H1 (cell line): Measurements from ENCODE around the gene TMEM72. TPM values are rescaled to one million over a fixed set of nuclear protein-coding genes. Genes with fewer than 3 reads are reported as not detected.

Experiments used
- CTCF ChIA-PET: fragments of 300-600 bp; sonication (Branson Sonifier 250); formaldehyde crosslinking; loops from one replicate; lab custom pipeline; 2021; ENCODE audit not compliant: partially characterized antibody; lab: Charles Lee
- POLR2A ChIA-PET: fragments of 300-600 bp; sonication (Branson Sonifier 250); formaldehyde crosslinking; loops from one replicate; lab custom pipeline; 2021; ENCODE audit warnings: inconsistent platforms; ENCODE audit not compliant: partially characterized antibody; lab: Charles Lee
- DNase-seq, 2 experiments: peaks; one replicate each; pipeline versions ENCODE4 v3.0.0 to v3.0.0-alpha.2; 2010 to 2022; ENCODE audit warnings: low spot score in 2 of 2, low read depth in 1 of 2, mixed read lengths in 1 of 2
- FAIRE-seq: peaks from 2 replicates; lab custom pipeline; 2011; peaks lifted over from hg19 to GRCh38; lab: Jason Lieb, UNC
- H2AFZ ChIP-seq: 2 replicates; pipeline ENCODE4 v1.8.1; 2012; ENCODE audit warnings: low read length, inconsistent platforms
- H2AK5ac ChIP-seq: 2 replicates; pipeline ENCODE4 v1.6.1; 2013; ENCODE audit warnings: low read depth, low read length
- H2BK120ac ChIP-seq: replicated peaks from 2 replicates; pipeline ENCODE3; 2013; ENCODE audit warnings: low read depth, low read length, inconsistent platforms
- H2BK12ac ChIP-seq: 2 replicates; pipeline ENCODE4 v1.6.1; 2013; ENCODE audit warnings: low read depth, low read length
- H2BK15ac ChIP-seq: 2 replicates; pipeline ENCODE4 v1.6.1; 2013; ENCODE audit warnings: low read length
- H2BK20ac ChIP-seq: 2 replicates; pipeline ENCODE4 v1.6.1; 2013; ENCODE audit warnings: low read length
- H2BK5ac ChIP-seq: 2 replicates; pipeline ENCODE4 v1.6.1; 2013; ENCODE audit warnings: low read depth, low read length
- H3K14ac ChIP-seq: 2 replicates; pipeline ENCODE4 v1.6.1; 2013; ENCODE audit warnings: inconsistent platforms; ENCODE audit not compliant: insufficient read length
- H3K18ac ChIP-seq: 2 replicates; pipeline ENCODE4 v1.6.1; 2013; ENCODE audit warnings: low read length; ENCODE audit errors: extremely low read depth
- H3K23ac ChIP-seq: 2 replicates; pipeline ENCODE4 v1.6.1; 2013; ENCODE audit warnings: inconsistent platforms; ENCODE audit not compliant: insufficient read length
- H3K23me2 ChIP-seq: 2 replicates; pipeline ENCODE4 v1.6.1; 2013; ENCODE audit warnings: low read depth, low read length
- H3K27ac ChIP-seq: 2 replicates; pipeline ENCODE4 v1.6.1; 2011; ENCODE audit warnings: low read depth, low read length, inconsistent platforms
- H3K27me3 ChIP-seq, 4 experiments: replicated peaks in 1 of 4; 1 replicate in 1 of 4; 2 replicates in 3 of 4; pipeline versions ENCODE4 v1.6.1 to v1.8.1; 2011 to 2013; ENCODE audit warnings: low read length in 3 of 4, mild to moderate bottlenecking in 3 of 4, inconsistent platforms in 2 of 4, mixed read lengths in 2 of 4, moderate library complexity in 1 of 4; ENCODE audit not compliant: control insufficient read depth in 3 of 4, insufficient read depth in 3 of 4; ENCODE audit errors: extremely low read depth in 1 of 4
- H3K36me3 ChIP-seq, 4 experiments: 2 replicates each; pipeline versions ENCODE4 v1.6.1 to v1.8.1; 2011 to 2013; ENCODE audit warnings: mild to moderate bottlenecking in 4 of 4, low read length in 3 of 4, moderate library complexity in 2 of 4, control low read depth in 1 of 4, inconsistent platforms in 1 of 4; ENCODE audit not compliant: insufficient read depth in 4 of 4, control insufficient read depth in 2 of 4
- H3K4ac ChIP-seq: replicated peaks from 2 replicates; pipeline ENCODE3; 2013; ENCODE audit warnings: low read length, low read depth, mixed read lengths, inconsistent platforms; ENCODE audit not compliant: insufficient read length
- H3K4me1 ChIP-seq, 4 experiments: replicated peaks in 1 of 4; 1 replicate in 1 of 4; 2 replicates in 3 of 4; pipeline versions ENCODE4 v1.6.1 to v1.8.1; 2011 to 2013; ENCODE audit warnings: low read length in 3 of 4, inconsistent platforms in 2 of 4, mixed read lengths in 1 of 4; ENCODE audit not compliant: insufficient read depth in 4 of 4, control insufficient read depth in 3 of 4
- H3K4me2 ChIP-seq, 2 experiments: 2 replicates each; pipeline versions ENCODE4 v1.6.1 to v1.8.1; 2011 to 2013; ENCODE audit warnings: low read depth in 2 of 2, low read length in 2 of 2, control low read depth in 1 of 2, inconsistent platforms in 1 of 2, mild to moderate bottlenecking in 1 of 2; ENCODE audit not compliant: insufficient read depth in 1 of 2
- H3K4me3 ChIP-seq, 4 experiments: fragments of 200-600, 300-600 bp in 1 of 4; sonication (generic), shearing (Covaris generic), sonication (Bioruptor Twin) in 1 of 4; 2 replicates each; pipeline versions ENCODE4 v1.5.1 to v1.8.1; 2011 to 2016; ENCODE audit warnings: low read length in 4 of 4, low read depth in 3 of 4, control low read depth in 2 of 4, inconsistent platforms in 2 of 4, mild to moderate bottlenecking in 2 of 4, mixed read lengths in 1 of 4, moderate library complexity in 1 of 4; ENCODE audit not compliant: insufficient read depth in 2 of 4; ENCODE audit errors: extremely low read depth in 1 of 4
- H3K56ac ChIP-seq: replicated peaks from 2 replicates; pipeline ENCODE3; 2013; ENCODE audit warnings: low read depth, mild to moderate bottlenecking, mixed read lengths, low read length, inconsistent platforms; ENCODE audit not compliant: insufficient read length
- H3K79me1 ChIP-seq: 2 replicates; pipeline ENCODE4 v1.6.1; 2013; ENCODE audit warnings: low read depth, low read length, control low read depth
- H3K79me2 ChIP-seq, 2 experiments: 2 replicates each; pipeline versions ENCODE4 v1.6.1 to v1.8.1; 2012 to 2013; ENCODE audit warnings: low read length in 2 of 2, mild to moderate bottlenecking in 2 of 2, inconsistent platforms in 1 of 2; ENCODE audit not compliant: insufficient read depth in 2 of 2, control insufficient read depth in 1 of 2
- H3K9ac ChIP-seq, 4 experiments: replicated peaks in 1 of 4; 1 replicate in 1 of 4; 2 replicates in 3 of 4; pipeline versions ENCODE4 v1.6.1 to v1.8.1; 2011 to 2013; ENCODE audit warnings: low read depth in 3 of 4, low read length in 3 of 4, control low read depth in 2 of 4, mild to moderate bottlenecking in 2 of 4, moderate library complexity in 2 of 4, inconsistent platforms in 1 of 4; ENCODE audit errors: extremely low read depth in 1 of 4
- H3K9me3 ChIP-seq, 2 experiments: 2 replicates each; pipeline versions ENCODE4 v1.6.1 to v1.8.1; 2012 to 2013; ENCODE audit warnings: mild to moderate bottlenecking in 2 of 2, moderate library complexity in 2 of 2, control low read depth in 1 of 2, inconsistent platforms in 1 of 2, low read depth in 1 of 2, low read length in 1 of 2, mixed read lengths in 1 of 2; ENCODE audit not compliant: insufficient read depth in 2 of 2
- H4K20me1 ChIP-seq, 2 experiments: replicated peaks in 1 of 2; 2 replicates each; pipeline versions ENCODE3 to v1.8.1; 2011 to 2013; ENCODE audit warnings: inconsistent platforms in 2 of 2, low read length in 2 of 2, mild to moderate bottlenecking in 1 of 2; ENCODE audit not compliant: insufficient read depth in 2 of 2, control insufficient read depth in 1 of 2
- H4K5ac ChIP-seq: 2 replicates; pipeline ENCODE4 v1.6.1; 2013; ENCODE audit warnings: low read length, low read depth, mixed read lengths, inconsistent platforms; ENCODE audit not compliant: insufficient read length
- H4K8ac ChIP-seq: 2 replicates; pipeline ENCODE4 v1.8.0; 2013; ENCODE audit warnings: mild to moderate bottlenecking, moderate library complexity, low read length, inconsistent platforms; ENCODE audit not compliant: insufficient read depth; ENCODE audit errors: extremely low read depth
- H4K91ac ChIP-seq: replicated peaks from 2 replicates; pipeline ENCODE3; 2013; ENCODE audit warnings: low read length, mixed read lengths, inconsistent platforms; ENCODE audit not compliant: insufficient read length
- ATF2 ChIP-seq: IDR thresholded peaks from 2 replicates; pipeline ENCODE4 v1.6.1; 2012; ENCODE audit warnings: low read length, inconsistent platforms
- BACH1 ChIP-seq: IDR thresholded peaks from 2 replicates; pipeline ENCODE4 v1.6.1; 2012; ENCODE audit warnings: low read length, improper control_type of control experiment
- GABPA ChIP-seq: IDR thresholded peaks from 2 replicates; pipeline ENCODE4 v1.6.1; 2011; ENCODE audit warnings: mild to moderate bottlenecking, low read length, moderate library complexity, borderline replicate concordance; ENCODE audit not compliant: insufficient read depth
- MAFK ChIP-seq: IDR thresholded peaks from 2 replicates; pipeline ENCODE4 v1.6.1; 2012; ENCODE audit warnings: low read depth, mild to moderate bottlenecking, improper control_type of control experiment, low read length
- WGBS, 2 experiments: shearing (Covaris generic) in 1 of 2; methylation state at CpG; one replicate each; pipeline versions ENCODE4 v1.1.6 to v1.1.7; 2013 to 2015; ENCODE audit warnings: low lambda C conversion rate in 2 of 2, mixed read lengths in 2 of 2, inconsistent platforms in 1 of 2, low coverage in 1 of 2, missing lambda C conversion rate in 1 of 2; ENCODE audit not compliant: insufficient replicate concordance in 2 of 2, insufficient coverage in 1 of 2, insufficient read length in 1 of 2; ENCODE audit errors: extremely low coverage in 1 of 2, missing lambda C conversion rate in 1 of 2; 5-methylcytosine and 5-hydroxymethylcytosine counted together
- polyA plus RNA-seq, 7 experiments: library from polyadenylated mRNA; depleted of rRNA in 3 of 7; stranded (reverse) in 5 of 7; unstranded in 2 of 7; fragments of >200 nt in 5 of 7; fragments of 200-250 nt in 2 of 7; gene quantifications; 1 replicate in 5 of 7; 2 replicates in 1 of 7; 4 replicates in 1 of 7; pipeline versions ENCODE4 v1.2.1 to v1.2.3, GENCODE V29; 2011 to 2013; ENCODE audit warnings: missing spikeins in 2 of 7, mixed read lengths in 2 of 7
- total RNA-seq: library from RNA; stranded (reverse); fragmentation: NEBNext Ultra II Directional; extraction: Animal tissue kit (Norgen Biotek cat#: 25700); gene quantifications from 2 replicates; pipeline ENCODE4 v1.2.1, GENCODE V29; 2021

The TMEM72 gene
- total and polyA plus RNA-seq, 2 of the 8 experiments (the other 6 are each of a cell fraction or from before 2014, with no cell fraction given), result not detected

- CTCF ChIA-PET, result interaction anchor here (0.6 to 7.0 kb wide), 26 partner anchors 9 to 554 kb away, joined by 3 to 90 read pairs (median 3); partner anchors contain the start of gene TMEM72
- DNase-seq (peak in 1 of 2 experiments; percentile 20), FAIRE-seq (no peak)
- H3K9me3 ChIP-seq, result no peaks in the 10 kb centered on the region
- no peak overlapping the region for H3K56ac ChIP-seq
- H3K23me2 ChIP-seq, result peaks cover 2% of the 10 kb centered on the region
- H3K4me2 ChIP-seq, result peak overlapping the region in 1 of 2 experiments; percentile 65; a peak in 1 of 4 replicates
- H3K27ac ChIP-seq, result no peak overlapping the region
- H2BK15ac ChIP-seq, result 0 out of 2 replicates have a peak overlapping the region, but pooled peaks have one; percentile 13
- no peak overlapping the region for H2BK5ac ChIP-seq
- no peak for TF ChIP-seq GABPA
- TF ChIP-seq BACH1, result no peak
- no peak for TF ChIP-seq ATF2
- TF ChIP-seq MAFK, result no peak
- no peaks in the 10 kb centered on the region for H4K20me1 ChIP-seq
- no peak overlapping the region for H2BK12ac ChIP-seq
- H2BK20ac ChIP-seq, result 0 out of 2 replicates have a peak overlapping the region, but pooled peaks have one; percentile 6
- no peaks in the 10 kb centered on the region for H3K36me3 ChIP-seq
- no peak overlapping the region for H3K23ac ChIP-seq
- POLR2A ChIA-PET, result interaction anchor here (2.4 kb wide), 1 partner anchor 9 kb away, joined by 8 read pairs; no protein-coding TSS in a partner anchor
- H4K91ac ChIP-seq, result no peak overlapping the region
- H3K27me3 ChIP-seq, result peaks cover 6 to 38% (median 31%) of the 10 kb centered on the region in 4 experiments
- no peak overlapping the region for H3K14ac ChIP-seq
- peaks cover 2 to 17% (median 8%) of the 10 kb centered on the region in 4 experiments; a peak in 6 of 7 replicates for H3K4me1 ChIP-seq
- no peak overlapping the region for H3K18ac ChIP-seq
- H3K79me1 ChIP-seq, result no peaks in the 10 kb centered on the region
- no peak overlapping the region for H4K8ac ChIP-seq
- no peak overlapping the region for H3K4me3 ChIP-seq
- H3K9ac ChIP-seq, result no peak overlapping the region
- no peak overlapping the region for H3K4ac ChIP-seq
- H2AFZ ChIP-seq, result no peak overlapping the region
- H2AK5ac ChIP-seq, result no peak overlapping the region
- 84% methylated on average over 4 of the region's 4 CpGs; no CpG with 5 or more reads in 1 of the 2 experiments for WGBS, 2 experiments
- no peak overlapping the region for H4K5ac ChIP-seq
- no peaks in the 10 kb centered on the region for H3K79me2 ChIP-seq
- no peak overlapping the region for H2BK120ac ChIP-seq
Measured at GRCh38 chr10:44862924-44863323, 48.2 kb upstream of the TMEM72 start.
